K562 (cell line): Measurements from ENCODE around the gene PACS1. TPM values are rescaled to one million over a fixed set of nuclear protein-coding genes. Genes with fewer than 3 reads are reported as not detected.

ENCODE experiments used
- BRD4 ChIP-seq: fragments of 200-600 bp; sonication (generic); IDR thresholded peaks from 2 replicates; pipeline ENCODE4 v1.6.1; 2017; ENCODE audit warnings: inconsistent platforms
- CEBPZ ChIP-seq: fragments of 150-350 bp; IDR thresholded peaks from 2 replicates; pipeline ENCODE4 v1.6.1; 2014; ENCODE audit warnings: low read depth, mild to moderate bottlenecking, low read length, borderline replicate concordance
- CHD2 ChIP-seq: IDR thresholded peaks from 2 replicates; pipeline ENCODE4 v1.6.1; 2011; ENCODE audit warnings: low read depth, low read length
- MNT ChIP-seq, 2 experiments: fragments of 450-650 bp; conservative IDR thresholded peaks; 2 replicates each; pipeline ENCODE4 v1.6.1; 2017; ENCODE audit warnings: mild to moderate bottlenecking in 2 of 2, moderate library complexity in 2 of 2
- POLR2H ChIP-seq: IDR thresholded peaks from 2 replicates; pipeline ENCODE4 v1.6.1; 2016; ENCODE audit warnings: missing genetic modification characterization, low read depth, mild to moderate bottlenecking, control low read depth, missing compliant biosample characterization, moderate library complexity
- TFAP4 ChIP-seq: sonication (generic); formaldehyde crosslinking; IDR thresholded peaks from 2 replicates; pipeline ENCODE4 v1.8.0; 2022; ENCODE audit warnings: missing genetic modification reagents, mild to moderate bottlenecking, moderate library complexity, borderline replicate concordance
- ZNF75A ChIP-seq: fragments of 450-650 bp; formaldehyde crosslinking; IDR thresholded peaks from 2 replicates; pipeline ENCODE4 v1.4.0; 2020; ENCODE audit warnings: mild to moderate bottlenecking
- polyA plus RNA-seq, 8 experiments: library from polyadenylated mRNA; depleted of rRNA in 4 of 8; stranded (reverse) in 5 of 8; unstranded in 3 of 8; fragments of >200 nt; fragmentation: Nextera tagmentation in 2 of 8; fragmentation: Illumina TruSeq in 1 of 8; extraction: Ambion mirVana in 2 of 8; extraction: Trizol in 1 of 8; gene quantifications; 2 replicates each; pipeline versions ENCODE4 v1.2.1 to v1.2.3, GENCODE V29; 2011 to 2014; ENCODE audit warnings: inconsistent platforms in 1 of 8, missing spikeins in 1 of 8
- total RNA-seq, 7 experiments: library from RNA; depleted of rRNA in 6 of 7; stranded (reverse); fragments of >200 nt in 6 of 7; fragmentation: Illumina TruSeq in 2 of 7; extraction: Trizol in 2 of 7; gene quantifications; 2 replicates each; pipeline versions ENCODE4 v1.2.1 to v1.2.3, GENCODE V29; 2011 to 2021; ENCODE audit warnings: low replicate concordance in 1 of 7
- TF ChIP-seq, protein P1 (sequence below): sonication (generic); formaldehyde crosslinking; IDR thresholded peaks from 2 replicates; pipeline ENCODE4 v1.8.1; 2023; ENCODE audit warnings: mild to moderate bottlenecking, missing genetic modification reagents
- TF ChIP-seq, protein P2 (sequence below), 2 experiments: fragments of 200-800 bp in 1 of 2; sonication (Bioruptor generic) in 1 of 2; sonication (generic) in 1 of 2; formaldehyde crosslinking in 1 of 2; IDR thresholded peaks in 1 of 2; conservative IDR thresholded peaks in 1 of 2; 2 replicates each; pipeline versions ENCODE4 v1.5.0 to v1.6.1; 2016 to 2020; ENCODE audit warnings: missing compliant biosample characterization in 1 of 2, missing genetic modification characterization in 1 of 2, missing genetic modification reagents in 1 of 2
- TF ChIP-seq, protein P3 (sequence below): fragments of 200-800 bp; sonication (Bioruptor generic); IDR thresholded peaks from 2 replicates; pipeline ENCODE4 v1.6.1; 2017; ENCODE audit warnings: missing genetic modification characterization, missing compliant biosample characterization
- TF ChIP-seq, protein P4 (sequence below): fragments of 250-450 bp; sonication (Bioruptor Pico); IDR thresholded peaks from 2 replicates; pipeline ENCODE4 v1.4.0; 2020; ENCODE audit warnings: mild to moderate bottlenecking, moderate library complexity

PACS1 gene
- total and polyA plus RNA-seq, 9 of the 15 experiments (the other 6 are each of a cell fraction or from before 2014, with no cell fraction given) = 0.34 to 28.1 (median 8.5) TPM

- TF ChIP-seq MNT (conservative IDR thresholded peaks at IDR 0.05) = peak in 1 of 2 experiments; percentile 47; a peak in 1 of 4 replicates
- TF ChIP-seq, protein P1, sequence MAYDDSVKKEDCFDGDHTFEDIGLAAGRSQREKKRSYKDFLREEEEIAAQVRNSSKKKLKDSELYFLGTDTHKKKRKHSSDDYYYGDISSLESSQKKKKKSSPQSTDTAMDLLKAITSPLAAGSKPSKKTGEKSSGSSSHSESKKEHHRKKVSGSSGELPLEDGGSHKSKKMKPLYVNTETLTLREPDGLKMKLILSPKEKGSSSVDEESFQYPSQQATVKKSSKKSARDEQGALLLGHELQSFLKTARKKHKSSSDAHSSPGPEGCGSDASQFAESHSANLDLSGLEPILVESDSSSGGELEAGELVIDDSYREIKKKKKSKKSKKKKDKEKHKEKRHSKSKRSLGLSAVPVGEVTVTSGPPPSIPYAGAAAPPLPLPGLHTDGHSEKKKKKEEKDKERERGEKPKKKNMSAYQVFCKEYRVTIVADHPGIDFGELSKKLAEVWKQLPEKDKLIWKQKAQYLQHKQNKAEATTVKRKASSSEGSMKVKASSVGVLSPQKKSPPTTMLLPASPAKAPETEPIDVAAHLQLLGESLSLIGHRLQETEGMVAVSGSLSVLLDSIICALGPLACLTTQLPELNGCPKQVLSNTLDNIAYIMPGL = 0 out of 2 replicates have a peak, but pooled peaks have one; percentile 32
- no peak for TF ChIP-seq CEBPZ
- peak; percentile 55 for TF ChIP-seq CHD2
- 0 out of 2 replicates have a peak, but pooled peaks have one; percentile 36 for TF ChIP-seq TFAP4 (CRISPR knock-in tag)
- TF ChIP-seq, protein P2, sequence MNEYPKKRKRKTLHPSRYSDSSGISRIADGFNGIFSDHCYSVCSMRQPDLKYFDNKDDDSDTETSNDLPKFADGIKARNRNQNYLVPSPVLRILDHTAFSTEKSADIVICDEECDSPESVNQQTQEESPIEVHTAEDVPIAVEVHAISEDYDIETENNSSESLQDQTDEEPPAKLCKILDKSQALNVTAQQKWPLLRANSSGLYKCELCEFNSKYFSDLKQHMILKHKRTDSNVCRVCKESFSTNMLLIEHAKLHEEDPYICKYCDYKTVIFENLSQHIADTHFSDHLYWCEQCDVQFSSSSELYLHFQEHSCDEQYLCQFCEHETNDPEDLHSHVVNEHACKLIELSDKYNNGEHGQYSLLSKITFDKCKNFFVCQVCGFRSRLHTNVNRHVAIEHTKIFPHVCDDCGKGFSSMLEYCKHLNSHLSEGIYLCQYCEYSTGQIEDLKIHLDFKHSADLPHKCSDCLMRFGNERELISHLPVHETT (CRISPR knock-in tag; conservative IDR thresholded peaks at IDR 0.05 in 1 of 2, IDR thresholded peaks at IDR 0.05 in 1 of 2) = peak in 1 of 2 experiments; percentile 55; a peak in 1 of 4 replicates
- 0 out of 2 replicates have a peak, but pooled peaks have one; percentile 55 for TF ChIP-seq POLR2H
- TF ChIP-seq, protein P3, sequence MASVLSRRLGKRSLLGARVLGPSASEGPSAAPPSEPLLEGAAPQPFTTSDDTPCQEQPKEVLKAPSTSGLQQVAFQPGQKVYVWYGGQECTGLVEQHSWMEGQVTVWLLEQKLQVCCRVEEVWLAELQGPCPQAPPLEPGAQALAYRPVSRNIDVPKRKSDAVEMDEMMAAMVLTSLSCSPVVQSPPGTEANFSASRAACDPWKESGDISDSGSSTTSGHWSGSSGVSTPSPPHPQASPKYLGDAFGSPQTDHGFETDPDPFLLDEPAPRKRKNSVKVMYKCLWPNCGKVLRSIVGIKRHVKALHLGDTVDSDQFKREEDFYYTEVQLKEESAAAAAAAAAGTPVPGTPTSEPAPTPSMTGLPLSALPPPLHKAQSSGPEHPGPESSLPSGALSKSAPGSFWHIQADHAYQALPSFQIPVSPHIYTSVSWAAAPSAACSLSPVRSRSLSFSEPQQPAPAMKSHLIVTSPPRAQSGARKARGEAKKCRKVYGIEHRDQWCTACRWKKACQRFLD (CRISPR knock-in tag) = peak; percentile 77; the same call in 1 of the 2 replicates
- TF ChIP-seq, protein P4, sequence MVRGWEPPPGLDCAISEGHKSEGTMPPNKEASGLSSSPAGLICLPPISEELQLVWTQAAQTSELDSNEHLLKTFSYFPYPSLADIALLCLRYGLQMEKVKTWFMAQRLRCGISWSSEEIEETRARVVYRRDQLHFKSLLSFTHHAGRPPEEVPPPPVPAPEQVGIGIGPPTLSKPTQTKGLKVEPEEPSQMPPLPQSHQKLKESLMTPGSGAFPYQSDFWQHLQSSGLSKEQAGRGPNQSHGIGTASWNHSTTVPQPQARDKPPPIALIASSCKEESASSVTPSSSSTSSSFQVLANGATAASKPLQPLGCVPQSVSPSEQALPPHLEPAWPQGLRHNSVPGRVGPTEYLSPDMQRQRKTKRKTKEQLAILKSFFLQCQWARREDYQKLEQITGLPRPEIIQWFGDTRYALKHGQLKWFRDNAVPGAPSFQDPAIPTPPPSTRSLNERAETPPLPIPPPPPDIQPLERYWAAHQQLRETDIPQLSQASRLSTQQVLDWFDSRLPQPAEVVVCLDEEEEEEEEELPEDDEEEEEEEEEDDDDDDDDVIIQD (CRISPR knock-in tag) = no peak
- no peak for TF ChIP-seq BRD4
- 0 out of 2 replicates have a peak, but pooled peaks have one; percentile 31 for TF ChIP-seq ZNF75A (CRISPR knock-in tag)
Observed at GRCh38 chr11:66069715-66070603, at the start of gene PACS1 (continued).
